ENCODE measurements around the gene ZNF277. TPM values are rescaled to one million over a fixed set of nuclear protein-coding genes. Genes with fewer than 3 reads are reported as not detected.

Gene ZNF277
- total RNA-seq, result 10 to 100 TPM; 11.4 to 12.5 TPM

- POLR2A ChIA-PET, result interaction anchor here (0.6 to 2.5 kb wide), 2 partner anchors 244 to 258 kb away, joined by 5 to 19 read pairs; partner anchors contain the start of gene IFRD1
- CTCF ChIA-PET, result interaction anchor here (1.2 kb wide), 1 partner anchor 290 kb away, joined by 3 read pairs; no protein-coding TSS in a partner anchor
Observed at GRCh38 chr7:112206238-112206990, at the start of gene ZNF277, which contains the start of gene DOCK4. TSS of gene ZNF277 (plus strand) at chr7:112206695. CDS start at chr7:112206717, 22 bp downstream. TSS of gene DOCK4 (minus strand) at chr7:112206399. CDS start at chr7:112206138, 261 bp downstream.

- POLR2A ChIA-PET, result no interaction called here
- CTCF ChIA-PET, result no interaction called here
Observed at GRCh38 chr7:112157072-112157471, 49.4 kb upstream of the ZNF277 start.

GRCh38 chr7:112159351-112159750 is 47.1 kb upstream of the ZNF277 start:
- POLR2A ChIA-PET, result no interaction called here
- CTCF ChIA-PET, result no interaction called here

- CTCF ChIA-PET, result no interaction called here
- POLR2A ChIA-PET, result no interaction called here
Observed at GRCh38 chr7:112160130-112160770, 46.2 kb upstream of the ZNF277 start.

GRCh38 chr7:112160771-112161150 is 45.7 kb upstream of the ZNF277 start:
- POLR2A ChIA-PET, result no interaction called here
- CTCF ChIA-PET, result no interaction called here

GRCh38 chr7:112161253-112162141 is 45.0 kb upstream of the ZNF277 start:
- CTCF ChIA-PET, result no interaction called here
- POLR2A ChIA-PET, result no interaction called here

- ChIA-PET CTCF (no interaction called here), POLR2A (no interaction called here)
Observed at GRCh38 chr7:112162142-112162766, 44.2 kb upstream of the ZNF277 start.

- CTCF ChIA-PET, result no interaction called here
- POLR2A ChIA-PET, result no interaction called here
Observed at GRCh38 chr7:112162784-112163506, 43.5 kb upstream of the ZNF277 start.

GRCh38 chr7:112167147-112167546 is 39.3 kb upstream of the ZNF277 start:
- ChIA-PET POLR2A (no interaction called here), CTCF (no interaction called here)

GRCh38 chr7:112168915-112169314 is 37.6 kb upstream of the ZNF277 start:
- ChIA-PET POLR2A (no interaction called here), CTCF (no interaction called here)

GRCh38 chr7:112171673-112172072 is 34.8 kb upstream of the ZNF277 start:
- CTCF ChIA-PET, result no interaction called here
- POLR2A ChIA-PET, result no interaction called here

GRCh38 chr7:112172870-112173567 is 33.5 kb upstream of the ZNF277 start:
- POLR2A ChIA-PET, result no interaction called here
- CTCF ChIA-PET, result no interaction called here

- CTCF ChIA-PET, result no interaction called here
Observed at GRCh38 chr7:112173568-112173905, 33.0 kb upstream of the ZNF277 start.

GRCh38 chr7:112174192-112174591 is 32.3 kb upstream of the ZNF277 start:
- POLR2A ChIA-PET, result no interaction called here
- CTCF ChIA-PET, result no interaction called here

More at GRCh38 chr7:112173568-112173905, 33.0 kb upstream of the ZNF277 start:
- POLR2A ChIA-PET, result no interaction called here

- ChIA-PET POLR2A (no interaction called here), CTCF (no interaction called here)
Observed at GRCh38 chr7:112176241-112176640, 30.3 kb upstream of the ZNF277 start.

- POLR2A ChIA-PET, result no interaction called here
- CTCF ChIA-PET, result no interaction called here
Observed at GRCh38 chr7:112176693-112177415, 29.6 kb upstream of the ZNF277 start.

- CTCF ChIA-PET, result no interaction called here
- POLR2A ChIA-PET, result no interaction called here
Observed at GRCh38 chr7:112180223-112180622, 26.3 kb upstream of the ZNF277 start.

GRCh38 chr7:112182749-112183148 is 23.7 kb upstream of the ZNF277 start:
- POLR2A ChIA-PET, result no interaction called here
- CTCF ChIA-PET, result no interaction called here

Data from activated CD8-positive, alpha-beta memory T cell treated with anti-CD3 and anti-CD28 coated beads for 36 hours (primary cell).